HG02938 (cell line): ENCODE measurements around the gene SNX1.
A peak's percentile ranks its signal among the peaks of the same experiment; 100 is the strongest.
"Not testable (repeated sequence)": the region's sequence is repeated elsewhere in the genome, so short reads cannot be mapped to it uniquely, and the experiment has no call there.

Experiments used
- ATAC-seq: cut with Tn5 transposase; IDR thresholded peaks from one replicate; pipeline ENCODE4 v1.9.1; 2021; ENCODE audit warnings: mild to moderate bottlenecking, moderate library complexity; ENCODE audit not compliant: unreplicated experiment

SNX1 gene

GRCh38 chr15:64095795-64096667 is at the start of gene SNX1:
Gene SNX1, plus strand, starts transcription at chr15:64095982. Its CDS starts 32 bp downstream, at chr15:64096014.
- peak; percentile 38 for ATAC-seq

GRCh38 chr15:64046421-64047153 is 49.2 kb upstream of the SNX1 start, which contains the start of gene DAPK2:
Gene DAPK2, minus strand, starts transcription at chr15:64046485. Its CDS starts 6,224 bp downstream, at chr15:64040261.
- no peak for ATAC-seq

GRCh38 chr15:64048781-64049460 is 46.9 kb upstream of the SNX1 start:
- ATAC-seq = no peak

GRCh38 chr15:64050281-64051092 is 45.3 kb upstream of the SNX1 start:
- ATAC-seq = no peak

- ATAC-seq = no peak
Observed at GRCh38 chr15:64051093-64051402, 44.7 kb upstream of the SNX1 start.

- ATAC-seq = no peak
Observed at GRCh38 chr15:64051407-64052259, 44.1 kb upstream of the SNX1 start.

GRCh38 chr15:64052925-64053491 is 42.8 kb upstream of the SNX1 start:
- ATAC-seq = no peak

- not testable (repeated sequence) for ATAC-seq
Observed at GRCh38 chr15:64053674-64054073, 42.1 kb upstream of the SNX1 start.

- no peak for ATAC-seq
Observed at GRCh38 chr15:64058279-64058678, 37.5 kb upstream of the SNX1 start.

- not testable (repeated sequence) for ATAC-seq
Observed at GRCh38 chr15:64059104-64059503, 36.7 kb upstream of the SNX1 start.

- ATAC-seq = no peak
Observed at GRCh38 chr15:64060716-64061115, 35.1 kb upstream of the SNX1 start.

- ATAC-seq = no peak
Observed at GRCh38 chr15:64066451-64066850, 29.3 kb upstream of the SNX1 start.

GRCh38 chr15:64067564-64068030 is 28.2 kb upstream of the SNX1 start:
- ATAC-seq = no peak

- no peak for ATAC-seq
Observed at GRCh38 chr15:64068133-64068532, 27.6 kb upstream of the SNX1 start.

- no peak for ATAC-seq
Observed at GRCh38 chr15:64070106-64070505, 25.7 kb upstream of the SNX1 start.

- no peak for ATAC-seq
Observed at GRCh38 chr15:64070965-64071851, 24.6 kb upstream of the SNX1 start.

- ATAC-seq = no peak
Observed at GRCh38 chr15:64071931-64072765, 23.6 kb upstream of the SNX1 start.
